ENCODE measurements around the gene TTC39A. TPM values are rescaled to one million over a fixed set of nuclear protein-coding genes. Genes with fewer than 3 reads are reported as not detected.

The TTC39A gene
- total and polyA plus RNA-seq, 2 donors (not counting 1 experiment from before 2014, with no cell fraction given), result 0.28 to 1.5 TPM

DNA sequence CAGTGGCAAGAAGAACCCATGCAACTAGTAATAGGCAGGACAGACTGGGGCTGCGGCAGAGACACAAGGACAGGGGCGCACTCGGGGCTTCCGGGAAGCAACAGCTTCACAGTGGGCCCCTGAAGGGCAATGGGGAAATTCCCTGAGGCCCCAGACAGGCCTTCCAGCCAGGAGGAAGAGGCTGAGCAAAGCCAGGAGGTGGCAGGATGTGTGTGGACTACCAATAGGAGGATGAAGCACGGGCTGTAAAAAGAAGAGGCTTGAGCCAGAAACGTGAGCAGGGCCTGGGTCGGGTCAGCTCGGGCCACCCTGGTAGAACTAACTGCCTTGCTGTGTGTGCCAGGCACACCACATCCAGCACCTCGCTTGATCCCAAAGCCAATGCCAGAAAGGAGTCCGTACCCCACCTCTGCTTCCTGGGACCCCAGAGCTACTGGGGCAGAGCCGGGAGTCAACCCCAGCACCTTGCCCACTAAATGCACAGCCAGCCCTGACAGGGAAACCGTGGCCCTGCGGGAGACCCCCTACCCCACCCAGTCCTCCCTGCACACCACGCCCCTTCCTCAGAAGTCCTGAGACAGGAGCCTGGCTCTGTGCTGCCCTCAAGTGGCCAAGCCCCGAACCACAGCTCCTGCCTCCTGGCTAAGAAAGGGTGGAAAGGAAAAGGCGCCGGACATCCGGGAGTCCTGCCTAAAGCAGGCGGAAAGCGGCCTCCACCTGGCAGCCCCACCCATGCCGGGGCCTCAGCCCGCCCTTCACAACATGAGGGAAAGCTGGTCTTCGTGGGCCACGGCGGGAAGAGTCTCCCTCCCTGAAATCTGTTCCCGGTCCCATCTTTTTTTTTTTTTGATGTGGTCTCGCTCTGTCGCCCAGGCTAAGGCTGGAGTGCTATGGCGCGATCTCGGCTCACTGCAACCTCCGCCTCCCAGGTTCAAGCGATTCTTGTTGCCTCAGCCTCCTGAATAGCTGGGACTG, 33.7 kb downstream of the TTC39A start:
- peak; percentile 65 to 68 for DNase-seq (ENCODE audit: low read depth in 2 of 2)
- peak overlapping the region; percentile 66 for H2AFZ ChIP-seq (ENCODE audit: low read length)
- H3K4me3 ChIP-seq (replicated peaks in 1 of 4; ENCODE audit: control extremely low read depth in 1 of 4, insufficient read depth in 1 of 4, low read depth in 3 of 4, low read length in 4 of 4), result peak overlapping the region in 2 of 4 experiments; percentile 30 to 50
- TF ChIP-seq, protein P1, sequence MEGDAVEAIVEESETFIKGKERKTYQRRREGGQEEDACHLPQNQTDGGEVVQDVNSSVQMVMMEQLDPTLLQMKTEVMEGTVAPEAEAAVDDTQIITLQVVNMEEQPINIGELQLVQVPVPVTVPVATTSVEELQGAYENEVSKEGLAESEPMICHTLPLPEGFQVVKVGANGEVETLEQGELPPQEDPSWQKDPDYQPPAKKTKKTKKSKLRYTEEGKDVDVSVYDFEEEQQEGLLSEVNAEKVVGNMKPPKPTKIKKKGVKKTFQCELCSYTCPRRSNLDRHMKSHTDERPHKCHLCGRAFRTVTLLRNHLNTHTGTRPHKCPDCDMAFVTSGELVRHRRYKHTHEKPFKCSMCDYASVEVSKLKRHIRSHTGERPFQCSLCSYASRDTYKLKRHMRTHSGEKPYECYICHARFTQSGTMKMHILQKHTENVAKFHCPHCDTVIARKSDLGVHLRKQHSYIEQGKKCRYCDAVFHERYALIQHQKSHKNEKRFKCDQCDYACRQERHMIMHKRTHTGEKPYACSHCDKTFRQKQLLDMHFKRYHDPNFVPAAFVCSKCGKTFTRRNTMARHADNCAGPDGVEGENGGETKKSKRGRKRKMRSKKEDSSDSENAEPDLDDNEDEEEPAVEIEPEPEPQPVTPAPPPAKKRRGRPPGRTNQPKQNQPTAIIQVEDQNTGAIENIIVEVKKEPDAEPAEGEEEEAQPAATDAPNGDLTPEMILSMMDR (conservative IDR thresholded peaks at IDR 0.05 in 1 of 2, IDR thresholded peaks at IDR 0.05 in 1 of 2; ENCODE audit: low read depth in 1 of 2, low read length in 2 of 2), result peak; percentile 89 to 91
- no peak for TF ChIP-seq EZH2 (IDR thresholded peaks at IDR 0.05; ENCODE audit: low read length, missing control alignments)
- peak overlapping the region; percentile 55 for H3K9ac ChIP-seq (ENCODE audit: insufficient read depth, low read length)
- H4K20me1 ChIP-seq (ENCODE audit: control insufficient read depth, extremely low read depth, insufficient read depth, low read length), result no peaks in the 10 kb centered on the region
- no peaks in the 10 kb centered on the region for H3K27me3 ChIP-seq (ENCODE audit: control insufficient read depth, insufficient read depth, low read length)
- no peaks in the 10 kb centered on the region for H3K4me1 ChIP-seq (ENCODE audit: control insufficient read depth, extremely low read depth, insufficient read depth, low read length)
- no peaks in the 10 kb centered on the region for H3K9me3 ChIP-seq (ENCODE audit: control insufficient read depth, insufficient read depth, low read depth, low read length)
- peak overlapping the region; percentile 75 for H3K4me2 ChIP-seq (ENCODE audit: extremely low read depth, insufficient read depth, low read length)
- H3K27ac ChIP-seq (ENCODE audit: insufficient read depth, low read length), result peak overlapping the region; percentile 47
- H3K79me2 ChIP-seq (ENCODE audit: control insufficient read depth, insufficient read depth, low read length), result no peaks in the 10 kb centered on the region
- no peaks in the 10 kb centered on the region for H3K36me3 ChIP-seq (ENCODE audit: control insufficient read depth, insufficient read depth, low read length)

DNA sequence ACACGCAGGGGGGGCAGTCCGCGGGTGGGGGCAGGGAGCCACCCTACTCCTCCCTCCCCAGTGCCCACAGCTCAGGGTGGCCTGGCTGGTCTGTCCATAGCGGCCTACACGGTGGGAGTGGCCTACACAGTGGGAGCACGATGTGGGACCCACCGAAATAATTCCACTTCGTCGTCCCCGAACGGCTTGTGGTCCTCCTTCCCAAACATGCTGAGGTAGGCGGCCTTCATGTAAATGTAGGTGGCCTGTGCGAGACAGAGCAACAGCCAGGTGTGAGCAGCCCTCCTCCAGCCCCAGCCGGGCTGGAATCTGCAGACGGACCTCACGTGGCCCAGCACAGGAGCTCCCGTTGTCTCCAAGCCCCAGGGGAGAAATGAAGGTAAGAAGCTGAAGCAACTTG, 34.4 kb downstream of the TTC39A start:
- H3K36me3 ChIP-seq (ENCODE audit: control insufficient read depth, insufficient read depth, low read length), result no peaks in the 10 kb centered on the region
- no peaks in the 10 kb centered on the region for H4K20me1 ChIP-seq (ENCODE audit: control insufficient read depth, extremely low read depth, insufficient read depth, low read length)
- no peak overlapping the region for H2AFZ ChIP-seq (ENCODE audit: low read length)
- H3K4me1 ChIP-seq (ENCODE audit: control insufficient read depth, extremely low read depth, insufficient read depth, low read length), result no peaks in the 10 kb centered on the region
- TF ChIP-seq, protein P1 (conservative IDR thresholded peaks at IDR 0.05 in 1 of 2, IDR thresholded peaks at IDR 0.05 in 1 of 2; ENCODE audit: low read depth in 1 of 2, low read length in 2 of 2), result no peak
- no peak for TF ChIP-seq EZH2 (IDR thresholded peaks at IDR 0.05; ENCODE audit: low read length, missing control alignments)
- no peak overlapping the region for H3K9ac ChIP-seq (ENCODE audit: insufficient read depth, low read length)
- no peaks in the 10 kb centered on the region for H3K27me3 ChIP-seq (ENCODE audit: control insufficient read depth, insufficient read depth, low read length)
- no peak for DNase-seq (ENCODE audit: low read depth in 2 of 2)
- H3K4me2 ChIP-seq (ENCODE audit: extremely low read depth, insufficient read depth, low read length), result no peak overlapping the region
- H3K4me3 ChIP-seq (replicated peaks in 1 of 4; ENCODE audit: control extremely low read depth in 1 of 4, insufficient read depth in 1 of 4, low read depth in 3 of 4, low read length in 4 of 4), result no peak overlapping the region
- H3K79me2 ChIP-seq (ENCODE audit: control insufficient read depth, insufficient read depth, low read length), result no peaks in the 10 kb centered on the region
- H3K27ac ChIP-seq (ENCODE audit: insufficient read depth, low read length), result no peak overlapping the region
- H3K9me3 ChIP-seq (ENCODE audit: control insufficient read depth, insufficient read depth, low read depth, low read length), result no peaks in the 10 kb centered on the region

DNA sequence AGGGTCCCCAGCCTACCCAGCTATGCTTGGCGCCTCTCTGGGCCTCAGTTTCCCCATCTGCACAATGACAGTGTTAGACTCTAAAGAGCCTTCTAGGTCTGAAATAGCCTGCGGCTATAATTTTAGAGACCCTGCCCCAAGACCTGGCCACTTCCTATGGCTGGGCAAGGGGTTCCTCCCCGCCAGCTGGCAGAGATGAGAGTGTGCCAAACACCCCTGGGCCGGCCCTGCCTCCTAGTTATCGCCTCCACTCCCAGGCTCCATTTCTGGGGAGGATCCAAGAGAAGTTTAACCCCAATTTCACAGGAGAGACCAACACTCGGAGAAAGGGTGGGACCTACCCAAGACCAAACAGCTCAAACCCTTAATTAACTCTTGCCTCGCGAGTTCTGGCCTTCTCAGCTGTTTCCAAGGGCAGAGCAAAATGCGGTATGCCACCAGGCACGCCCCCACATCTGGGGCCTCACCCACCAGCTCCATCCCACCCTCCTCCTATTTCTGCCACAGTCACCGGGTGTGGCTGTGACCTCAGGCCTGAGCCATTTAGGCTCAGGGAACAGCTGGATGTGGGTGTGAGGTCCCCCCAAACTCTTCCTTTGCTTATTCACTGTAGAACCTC, 35.7 kb downstream of the TTC39A start:
- no peak for DNase-seq (ENCODE audit: low read depth in 2 of 2)
- H3K4me2 ChIP-seq (ENCODE audit: extremely low read depth, insufficient read depth, low read length), result no peak overlapping the region
- H3K9ac ChIP-seq (ENCODE audit: insufficient read depth, low read length), result no peak overlapping the region

More for the DNA sequence above, 35.7 kb downstream of the TTC39A start:
- no peaks in the 10 kb centered on the region for H3K79me2 ChIP-seq (ENCODE audit: control insufficient read depth, insufficient read depth, low read length)
- H3K4me1 ChIP-seq (ENCODE audit: control insufficient read depth, extremely low read depth, insufficient read depth, low read length), result no peaks in the 10 kb centered on the region
- no peaks in the 10 kb centered on the region for H3K36me3 ChIP-seq (ENCODE audit: control insufficient read depth, insufficient read depth, low read length)
- no peak overlapping the region for H3K27ac ChIP-seq (ENCODE audit: insufficient read depth, low read length)
- no peak for TF ChIP-seq EZH2 (IDR thresholded peaks at IDR 0.05; ENCODE audit: low read length, missing control alignments)
- TF ChIP-seq, protein P1 (conservative IDR thresholded peaks at IDR 0.05 in 1 of 2, IDR thresholded peaks at IDR 0.05 in 1 of 2; ENCODE audit: low read depth in 1 of 2, low read length in 2 of 2), result no peak
- H3K4me3 ChIP-seq (replicated peaks in 1 of 4; ENCODE audit: control extremely low read depth in 1 of 4, insufficient read depth in 1 of 4, low read depth in 3 of 4, low read length in 4 of 4), result no peak overlapping the region
- no peaks in the 10 kb centered on the region for H3K27me3 ChIP-seq (ENCODE audit: control insufficient read depth, insufficient read depth, low read length)
- no peaks in the 10 kb centered on the region for H3K9me3 ChIP-seq (ENCODE audit: control insufficient read depth, insufficient read depth, low read depth, low read length)
- no peak overlapping the region for H2AFZ ChIP-seq (ENCODE audit: low read length)
- no peaks in the 10 kb centered on the region for H4K20me1 ChIP-seq (ENCODE audit: control insufficient read depth, extremely low read depth, insufficient read depth, low read length)
